Motor neuron (in vitro differentiated cells): ENCODE results near the gene HYI. TPM values are rescaled to one million over a fixed set of nuclear protein-coding genes. Genes with fewer than 3 reads are reported as not detected.
"Not testable (repeated sequence)": the region's sequence is repeated elsewhere in the genome, so short reads cannot be mapped to it uniquely, and the experiment has no call there.

Source experiments
- ATAC-seq, 8 experiments: fragments of 200-7000 bp; cut with Tn5 transposase; replicated peaks in 6 of 8; 2 replicates each; pipeline ENCODE4 v1.8.0; 2021; ENCODE audit warnings: mild to moderate bottlenecking in 8 of 8, moderate library complexity in 8 of 8
- H3K27ac ChIP-seq, 2 donors: fragments of 250-450 bp; sonication (Bioruptor Pico); 2 replicates each; pipeline ENCODE4 v1.9.0; 2021; ENCODE audit warnings: antibody characterized with exemption in 2 of 2, mild to moderate bottlenecking in 2 of 2, moderate library complexity in 1 of 2
- H3K4me1 ChIP-seq, 2 donors: fragments of 250-450 bp; sonication (Bioruptor Pico); replicated peaks in 1 of 2; 2 replicates each; pipeline ENCODE4 v1.6.1; 2021; ENCODE audit warnings: antibody characterized with exemption in 2 of 2, mild to moderate bottlenecking in 2 of 2, moderate library complexity in 1 of 2
- H3K4me3 ChIP-seq, 5 donors: fragments of 250-450 bp; sonication (Bioruptor Pico); 2 replicates each; pipeline ENCODE4 v1.9.0; 2021; ENCODE audit warnings: antibody characterized with exemption in 5 of 5, mild to moderate bottlenecking in 5 of 5, moderate library complexity in 4 of 5
- WGBS, 10 experiments: fragments of 450-650 bp; shearing (Covaris generic); methylation state at CpG; one replicate each; pipeline ENCODE4 v1.0.0; 2022; 5-methylcytosine and 5-hydroxymethylcytosine counted together
- in situ Hi-C, 9 experiments: fragments of 400-800 bp; cut with MboI; loops; one replicate each; pipeline ENCODE4 v1.15.0; 2021; ENCODE audit warnings: low sequenced_read_pairs in 9 of 9, low pct_unique_long_range_greater_than_20kb in 2 of 9; ENCODE audit not compliant: unreplicated experiment in 9 of 9
- total RNA-seq, 8 experiments: library from RNA; unstranded; fragments of 300-600 nt; gene quantifications; 2 replicates each; pipeline versions ENCODE4 v1.2.3 to v1.2.4, GENCODE V29; 2022

The HYI gene
- 10 to 100 TPM in 6 of 8 experiments, 1 to 10 TPM in 2; 4.4 to 17.6 (median 13.2) TPM for total RNA-seq

GRCh38 chr1:43453442-43454269 lies at the start of gene HYI:
Gene HYI (minus strand): TSS chr1:43453931. CDS start chr1:43453793, 138 bp downstream.
- Histone ChIP-seq H3K4me1 (peaks cover 5 to 14% of the 10 kb centered on the region in 2 donors), H3K4me3 (peak within 1 kb of the TSS; percentile 30 to 43 (median 38)), H3K27ac (peak within 1 kb of the TSS; percentile 45 to 84)
- in situ Hi-C loops = no loop called here
- peak; percentile 68 to 85 (median 80) for ATAC-seq
- 0 to 80% (median 8%) methylated on average over 1 to 14 of the region's 87 CpGs; no CpG with 5 or more reads in 1 of the 10 experiments for WGBS, 10 experiments

DNA sequence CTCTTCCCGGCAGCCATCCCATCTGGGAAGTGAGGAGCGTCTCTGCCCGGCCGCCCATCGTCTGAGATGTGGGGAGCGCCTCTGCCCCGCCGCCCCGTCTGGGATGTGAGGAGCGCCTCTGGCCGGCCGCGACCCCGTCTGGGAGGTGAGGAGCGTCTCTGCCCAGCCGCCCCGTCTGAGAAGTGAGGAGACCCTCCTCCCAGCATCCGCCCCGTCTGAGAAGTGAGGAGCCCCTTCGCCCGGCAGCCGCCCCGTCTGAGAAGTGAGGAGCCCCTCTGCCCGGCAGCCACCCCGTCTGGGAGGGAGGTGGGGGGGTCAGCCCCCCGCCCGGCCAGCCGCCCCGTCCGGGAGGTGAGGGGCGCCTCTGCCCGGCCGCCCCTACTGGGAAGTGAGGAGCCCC lies 48.1 kb upstream of the HYI start:
- not testable (repeated sequence) for ATAC-seq, H3K27ac ChIP-seq
- no CpG with 5 or more reads among the region's 33 CpGs for WGBS, 10 experiments

GRCh38 chr1:43499898-43500297 lies 46.2 kb upstream of the HYI start:
- Histone ChIP-seq H3K4me1 (no peaks in the 10 kb centered on the region), H3K27ac (no peak overlapping the region), H3K4me3 (no peak overlapping the region)
- in situ Hi-C loops = no loop called here
- no peak for ATAC-seq
- 66 to 87% (median 75%) methylated on average over 1 to 6 of the region's 6 CpGs for WGBS, 10 experiments

More for the DNA sequence above, 48.1 kb upstream of the HYI start:
- in situ Hi-C loops, H3K4me3 ChIP-seq, H3K4me1 ChIP-seq: not testable (repeated sequence)

DNA sequence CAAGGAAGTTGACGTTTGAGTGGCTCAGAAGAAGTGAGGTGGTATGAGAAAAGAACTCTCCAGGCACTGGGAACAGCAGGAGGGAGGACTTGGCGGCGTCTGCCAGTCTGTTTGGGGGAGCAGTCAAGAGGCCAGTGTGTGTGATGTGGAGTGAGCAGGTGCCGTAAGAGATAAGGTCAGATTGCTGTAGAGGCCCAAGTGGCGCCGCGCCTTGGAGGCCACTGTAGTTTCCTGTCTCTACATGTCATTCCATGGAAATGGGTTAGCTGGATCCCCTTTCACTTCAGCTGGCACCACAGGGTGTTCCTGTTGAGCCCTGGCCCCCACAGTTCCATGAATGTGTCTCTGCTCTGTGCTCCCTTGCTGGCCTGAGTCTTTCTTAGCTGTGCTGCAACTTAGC lies 41.5 kb upstream of the HYI start:
- WGBS, 10 experiments = 25 to 100% (median 85%) methylated on average over 1 to 7 of the region's 7 CpGs; no CpG with 5 or more reads in 2 of the 10 experiments
- H3K4me3 ChIP-seq = no peak overlapping the region
- no peak for ATAC-seq
- in situ Hi-C loops = no loop called here
- H3K4me1 ChIP-seq = no peaks in the 10 kb centered on the region
- no peak overlapping the region for H3K27ac ChIP-seq

DNA sequence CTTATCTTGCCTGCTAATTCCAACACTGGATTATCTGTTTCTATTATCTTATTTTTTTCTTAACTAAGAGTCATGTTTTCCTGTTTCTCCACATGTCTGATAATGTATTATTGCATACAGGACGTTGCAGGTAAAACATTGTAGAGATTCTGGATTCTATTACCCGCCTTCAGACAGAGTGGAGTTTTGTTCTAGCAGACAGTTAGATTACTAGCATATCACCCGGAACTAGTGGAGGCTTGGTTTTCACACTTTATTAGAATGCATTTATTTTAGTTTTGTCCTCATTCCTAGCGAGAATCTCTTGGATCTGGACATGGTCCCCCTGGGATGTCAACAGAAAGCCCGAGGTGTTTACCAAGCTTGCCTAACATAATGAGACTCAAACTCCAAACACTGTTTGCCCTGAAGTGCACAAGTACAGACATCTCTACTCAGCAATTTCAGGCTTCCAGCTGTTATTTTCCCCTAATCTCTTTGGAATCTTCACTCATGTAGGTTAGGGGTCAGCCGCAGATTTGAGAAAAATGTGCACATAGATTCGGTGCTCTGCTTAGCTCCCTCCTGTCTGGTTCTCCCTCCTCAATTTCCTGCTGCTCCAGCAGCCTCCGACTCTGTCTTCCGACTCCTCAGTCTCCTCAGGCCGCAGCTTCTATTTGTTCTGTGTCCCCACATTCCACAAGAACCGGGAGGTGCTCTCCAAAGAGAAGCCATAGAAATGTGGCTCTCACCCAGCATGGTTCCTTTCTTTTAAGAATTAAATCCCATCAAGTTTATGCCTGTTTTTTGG lies 40.1 kb upstream of the HYI start:
- H3K27ac ChIP-seq = no peak overlapping the region
- peak in 1 of 8 experiments; percentile 63 for ATAC-seq
- H3K4me3 ChIP-seq = no peak overlapping the region
- in situ Hi-C loops = no loop called here
- no peaks in the 10 kb centered on the region for H3K4me1 ChIP-seq
- WGBS, 10 experiments = 41 to 70% (median 55%) methylated on average over 2 to 11 of the region's 11 CpGs

DNA sequence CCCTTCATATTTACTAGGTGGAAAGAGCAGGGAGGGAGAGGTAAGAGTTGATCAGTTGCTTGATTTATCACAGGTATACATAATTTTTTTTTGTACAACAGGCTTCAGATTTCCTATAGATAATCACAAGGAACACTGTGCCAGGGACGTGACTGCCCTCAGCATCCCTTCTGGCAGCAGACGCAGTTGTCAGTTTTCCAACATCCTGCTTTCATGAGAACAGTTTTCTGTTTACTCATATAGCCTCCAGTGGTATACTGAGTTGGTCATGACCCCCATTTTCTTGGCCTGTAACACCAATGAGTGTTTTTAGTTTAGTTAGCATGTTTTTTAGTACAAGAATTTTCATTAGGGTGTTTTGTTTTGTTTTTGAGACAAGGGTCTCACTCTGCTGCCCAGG lies 39.1 kb upstream of the HYI start:
- no peak overlapping the region for H3K4me3 ChIP-seq
- no peak overlapping the region for H3K27ac ChIP-seq
- no peaks in the 10 kb centered on the region for H3K4me1 ChIP-seq
- WGBS, 10 experiments = 33 to 100% (median 70%) methylated on average over 1 to 2 of the region's 2 CpGs; no CpG with 5 or more reads in 2 of the 10 experiments
- ATAC-seq = no peak
- in situ Hi-C loops = no loop called here

GRCh38 chr1:43491061-43491460 lies 37.3 kb upstream of the HYI start:
- no peaks in the 10 kb centered on the region for H3K4me1 ChIP-seq
- ATAC-seq = no peak
- in situ Hi-C loops = no loop called here
- 20 to 100% (median 86%) methylated on average over 1 of the region's 1 CpG; no CpG with 5 or more reads in 5 of the 10 experiments for WGBS, 10 experiments
- H3K27ac ChIP-seq = no peak overlapping the region
- no peak overlapping the region for H3K4me3 ChIP-seq

GRCh38 chr1:43488165-43488564 lies 34.4 kb upstream of the HYI start:
- no peak overlapping the region for H3K4me3 ChIP-seq
- in situ Hi-C loops = no loop called here
- H3K4me1 ChIP-seq = no peaks in the 10 kb centered on the region
- no peak for ATAC-seq
- 17 to 100% (median 50%) methylated on average over 1 of the region's 1 CpG; no CpG with 5 or more reads in 1 of the 10 experiments for WGBS, 10 experiments
- H3K27ac ChIP-seq = no peak overlapping the region

DNA sequence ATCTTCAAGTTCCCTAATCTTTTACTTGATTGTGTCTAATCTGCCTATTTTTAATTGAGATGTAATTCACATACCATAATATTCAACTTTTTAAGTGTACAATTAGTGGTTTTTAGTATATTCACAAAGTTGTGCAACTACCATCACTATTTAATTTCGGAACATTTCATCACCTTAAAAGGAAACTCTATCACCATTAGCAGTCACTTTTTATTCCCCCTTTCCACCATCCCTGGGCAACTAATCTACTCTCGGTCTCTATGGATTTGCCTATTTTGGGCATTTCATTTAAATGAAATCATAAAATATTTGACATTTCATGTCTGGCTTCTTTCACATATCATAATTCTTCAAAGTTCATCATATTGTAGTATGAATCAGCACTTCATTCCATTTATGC lies 30.6 kb upstream of the HYI start:
- no peak for ATAC-seq
- in situ Hi-C loops = no loop called here
- no peak overlapping the region for H3K27ac ChIP-seq
- H3K4me1 ChIP-seq = no peaks in the 10 kb centered on the region
- H3K4me3 ChIP-seq = no peak overlapping the region
- 82 to 96% (median 87%) methylated on average over 2 of the region's 2 CpGs; no CpG with 5 or more reads in 1 of the 10 experiments for WGBS, 10 experiments

- Histone ChIP-seq H3K4me3 (no peak overlapping the region), H3K4me1 (no peaks in the 10 kb centered on the region), H3K27ac (no peak overlapping the region)
- WGBS, 10 experiments = 67 to 100% (median 100%) methylated on average over 1 of the region's 1 CpG; no CpG with 5 or more reads in 1 of the 10 experiments
- no peak for ATAC-seq
- in situ Hi-C loops = no loop called here
Observed at GRCh38 chr1:43482215-43482614, 28.5 kb upstream of the HYI start.

- peak in 1 of 8 experiments; percentile 26 for ATAC-seq
- no peaks in the 10 kb centered on the region for H3K4me1 ChIP-seq
- no peak overlapping the region for H3K27ac ChIP-seq
- 16 to 84% (median 74%) methylated on average over 1 to 2 of the region's 2 CpGs for WGBS, 10 experiments
- in situ Hi-C loops = no loop called here
- no peak overlapping the region for H3K4me3 ChIP-seq
Observed at GRCh38 chr1:43481491-43481890, 27.8 kb upstream of the HYI start.

DNA sequence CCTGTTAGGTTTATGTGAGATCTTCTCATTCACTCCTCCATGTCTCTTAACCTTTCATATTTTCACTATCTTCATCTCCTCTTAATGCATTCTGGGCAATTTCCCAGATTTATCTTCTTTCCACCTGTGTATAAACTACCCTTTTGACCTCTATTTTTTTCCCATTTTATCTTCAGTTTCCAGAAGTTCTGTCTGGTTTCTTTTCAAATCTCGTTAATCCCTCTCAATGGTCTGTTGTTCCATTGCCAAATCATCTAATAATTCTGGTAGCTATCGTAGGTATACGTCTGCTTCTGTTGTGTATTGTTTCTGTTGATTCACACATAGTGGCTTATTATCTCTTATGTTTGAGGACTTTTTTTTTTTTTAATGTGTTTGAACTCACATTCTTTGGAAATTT lies 25.7 kb upstream of the HYI start:
- in situ Hi-C loops = no loop called here
- ATAC-seq = no peak
- WGBS, 10 experiments = 74 to 97% (median 88%) methylated on average over 3 of the region's 3 CpGs
- Histone ChIP-seq H3K27ac (no peak overlapping the region), H3K4me1 (no peaks in the 10 kb centered on the region), H3K4me3 (no peak overlapping the region)

GRCh38 chr1:43477716-43478115 lies 24.0 kb upstream of the HYI start:
- Histone ChIP-seq H3K27ac (no peak overlapping the region), H3K4me1 (no peaks in the 10 kb centered on the region), H3K4me3 (no peak overlapping the region)
- no peak for ATAC-seq
- WGBS, 10 experiments = 73 to 100% (median 90%) methylated on average over 1 of the region's 1 CpG; no CpG with 5 or more reads in 2 of the 10 experiments
- in situ Hi-C loops = no loop called here
